ENCODE measurements around the gene GNAS. TPM values are rescaled to one million over a fixed set of nuclear protein-coding genes. Genes with fewer than 3 reads are reported as not detected.

Gene GNAS
- total RNA-seq, 1 experiment from 2014 or later: 1,015 TPM

GRCh38 chr20:58851221-58851968 is 1.1 kb upstream of the GNAS start:
- no peak for DNase-seq (ENCODE audit: low read depth in 1 of 2, low spot score in 2 of 2)
- H3K4me3 ChIP-seq: no peak overlapping the region
- H3K9me3 ChIP-seq (replicated peaks): peaks cover 16% of the 10 kb centered on the region; the same call in 1 of the 2 replicates
- H3K4me1 ChIP-seq (replicated peaks): peaks cover 5% of the 10 kb centered on the region
- no peak overlapping the region for H3K27ac ChIP-seq
- peaks cover 40% of the 10 kb centered on the region for H3K27me3 ChIP-seq (replicated peaks)
- H3K36me3 ChIP-seq: no peaks in the 10 kb centered on the region

DNA sequence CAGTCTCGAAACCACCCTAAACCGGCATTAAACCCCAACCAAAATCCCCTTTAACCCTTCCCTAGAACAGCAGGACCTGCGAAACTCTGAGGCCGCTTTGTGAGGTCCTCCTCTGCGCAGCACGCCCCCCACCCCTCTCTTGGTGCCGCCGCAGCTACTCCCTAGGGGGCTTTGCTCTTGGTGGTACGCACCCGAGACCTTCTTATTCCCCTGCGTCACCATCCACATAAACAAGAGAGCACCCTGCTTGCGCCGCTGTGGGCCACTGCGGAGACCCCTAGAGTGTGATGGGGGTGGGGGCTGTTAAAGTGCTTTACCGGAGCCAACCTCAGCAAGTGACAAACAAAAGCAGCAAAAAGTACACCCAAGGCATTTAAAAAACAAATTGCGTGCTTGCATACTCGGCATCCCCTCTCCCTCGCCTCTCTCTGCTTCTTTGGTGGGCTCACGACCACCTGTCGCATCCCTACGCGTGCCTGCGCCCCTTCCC is 502 bp upstream of the GNAS start:
- Histone ChIP-seq H3K36me3 (no peaks in the 10 kb centered on the region), H3K4me3 (no peak overlapping the region), H3K9me3 (replicated peaks) (peaks cover 16% of the 10 kb centered on the region; the same call in 1 of the 2 replicates), H3K27ac (no peak overlapping the region), H3K4me1 (replicated peaks) (peaks cover 5% of the 10 kb centered on the region), H3K27me3 (replicated peaks) (peaks cover 38% of the 10 kb centered on the region)
- DNase-seq (ENCODE audit: low read depth in 1 of 2, low spot score in 2 of 2): no peak

- H3K27me3 ChIP-seq (replicated peaks): peaks cover 35% of the 10 kb centered on the region
- H3K4me3 ChIP-seq: no peak overlapping the region
- peaks cover 5% of the 10 kb centered on the region for H3K4me1 ChIP-seq (replicated peaks)
- H3K27ac ChIP-seq: no peak overlapping the region
- no peaks in the 10 kb centered on the region for H3K36me3 ChIP-seq
- DNase-seq (ENCODE audit: low read depth in 1 of 2, low spot score in 2 of 2): no peak
- peaks cover 16% of the 10 kb centered on the region; the same call in 1 of the 2 replicates for H3K9me3 ChIP-seq (replicated peaks)
Observed at GRCh38 chr20:58853466-58853865, 950 bp downstream of the GNAS start.

- Histone ChIP-seq H3K4me3 (no peak overlapping the region), H3K9me3 (replicated peaks) (peaks cover 16% of the 10 kb centered on the region; the same call in 1 of the 2 replicates), H3K36me3 (no peaks in the 10 kb centered on the region), H3K4me1 (replicated peaks) (peaks cover 5% of the 10 kb centered on the region), H3K27me3 (replicated peaks) (peaks cover 35% of the 10 kb centered on the region), H3K27ac (no peak overlapping the region)
- DNase-seq (ENCODE audit: low read depth in 1 of 2, low spot score in 2 of 2): no peak
Observed at GRCh38 chr20:58853976-58854637, 1.6 kb downstream of the GNAS start.

DNA sequence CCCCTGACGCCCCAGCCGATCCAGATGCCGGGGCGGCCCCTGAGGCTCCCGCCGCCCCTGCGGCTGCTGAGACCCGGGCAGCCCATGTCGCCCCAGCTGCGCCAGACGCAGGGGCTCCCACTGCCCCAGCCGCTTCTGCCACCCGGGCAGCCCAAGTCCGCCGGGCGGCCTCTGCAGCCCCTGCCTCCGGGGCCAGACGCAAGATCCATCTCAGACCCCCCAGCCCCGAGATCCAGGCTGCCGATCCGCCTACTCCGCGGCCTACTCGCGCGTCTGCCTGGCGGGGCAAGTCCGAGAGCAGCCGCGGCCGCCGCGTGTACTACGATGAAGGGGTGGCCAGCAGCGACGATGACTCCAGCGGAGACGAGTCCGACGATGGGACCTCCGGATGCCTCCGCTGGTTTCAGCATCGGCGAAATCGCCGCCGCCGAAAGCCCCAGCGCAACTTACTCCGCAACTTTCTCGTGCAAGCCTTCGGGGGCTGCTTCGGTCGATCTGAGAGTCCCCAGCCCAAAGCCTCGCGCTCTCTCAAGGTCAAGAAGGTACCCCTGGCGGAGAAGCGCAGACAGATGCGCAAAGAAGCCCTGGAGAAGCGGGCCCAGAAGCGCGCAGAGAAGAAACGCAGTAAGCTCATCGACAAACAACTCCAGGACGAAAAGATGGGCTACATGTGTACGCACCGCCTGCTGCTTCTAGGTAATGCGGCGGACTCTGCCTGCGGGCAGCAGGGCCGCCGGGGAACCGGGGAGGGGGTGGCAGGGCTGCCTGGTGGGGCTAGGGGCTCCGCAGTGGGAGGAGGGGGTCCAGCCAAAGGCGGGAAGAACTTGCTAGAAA is 2.3 kb downstream of the GNAS start:
- Histone ChIP-seq H3K4me3 (no peak overlapping the region), H3K27ac (no peak overlapping the region), H3K27me3 (replicated peaks) (peaks cover 36% of the 10 kb centered on the region), H3K9me3 (replicated peaks) (peaks cover 16% of the 10 kb centered on the region; the same call in 1 of the 2 replicates), H3K36me3 (no peaks in the 10 kb centered on the region), H3K4me1 (replicated peaks) (peaks cover 5% of the 10 kb centered on the region)
- no peak for DNase-seq (ENCODE audit: low read depth in 1 of 2, low spot score in 2 of 2)

GRCh38 chr20:58855506-58856389 is 3.2 kb downstream of the GNAS start:
- Histone ChIP-seq H3K9me3 (replicated peaks) (peaks cover 16% of the 10 kb centered on the region; the same call in 1 of the 2 replicates), H3K4me1 (replicated peaks) (peaks cover 5% of the 10 kb centered on the region)
- DNase-seq (ENCODE audit: low read depth in 1 of 2, low spot score in 2 of 2): no peak

DNA sequence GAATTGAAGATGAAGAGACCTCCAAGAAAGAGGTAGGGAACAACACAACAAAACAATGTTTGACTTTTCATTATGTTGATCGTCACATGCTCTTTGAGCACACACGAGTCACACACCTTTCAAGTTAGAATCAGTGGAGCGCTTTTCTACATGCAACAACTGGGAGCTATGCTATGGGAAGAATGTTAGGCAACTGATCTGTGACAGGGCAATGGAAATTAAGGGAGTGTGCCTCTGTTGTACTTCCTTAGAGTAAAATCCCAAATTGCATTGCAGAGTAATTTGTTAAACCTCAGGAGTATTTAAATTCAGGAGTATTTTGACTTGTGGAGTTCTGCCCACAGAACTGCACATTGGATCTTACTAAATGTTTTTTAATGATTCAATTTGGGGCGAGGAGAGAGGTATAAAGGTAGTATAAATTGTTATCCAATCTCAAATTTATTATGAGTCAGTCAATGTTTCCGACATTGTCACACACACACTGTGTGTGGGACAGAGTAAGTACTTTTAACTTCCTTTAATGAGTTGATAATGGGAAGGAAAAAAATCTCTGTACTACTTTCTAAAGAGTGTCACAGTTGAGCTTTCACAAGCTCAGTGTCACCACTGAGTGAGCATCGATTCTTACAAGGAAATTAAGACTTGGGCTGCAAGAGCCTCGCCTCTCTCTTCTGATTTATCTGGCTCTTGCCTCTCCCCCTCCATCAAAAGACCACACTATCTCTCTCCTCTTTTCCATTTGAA is 10.7 kb downstream of the GNAS start:
- Histone ChIP-seq H3K36me3 (no peaks in the 10 kb centered on the region), H3K4me3 (no peak overlapping the region), H3K27ac (no peak overlapping the region), H3K27me3 (replicated peaks) (peaks cover 23% of the 10 kb centered on the region), H3K4me1 (replicated peaks) (no peaks in the 10 kb centered on the region), H3K9me3 (replicated peaks) (no peaks in the 10 kb centered on the region)
- DNase-seq (ENCODE audit: low read depth in 1 of 2, low spot score in 2 of 2): no peak

More at GRCh38 chr20:58855506-58856389, 3.2 kb downstream of the GNAS start:
- no peak overlapping the region for H3K4me3 ChIP-seq
- no peak overlapping the region for H3K27ac ChIP-seq
- H3K27me3 ChIP-seq (replicated peaks): peaks cover 42% of the 10 kb centered on the region
- no peaks in the 10 kb centered on the region for H3K36me3 ChIP-seq

GRCh38 chr20:58864346-58864745 is 11.8 kb downstream of the GNAS start:
- no peak for DNase-seq (ENCODE audit: low read depth in 1 of 2, low spot score in 2 of 2)
- peaks cover 23% of the 10 kb centered on the region for H3K27me3 ChIP-seq (replicated peaks)
- no peaks in the 10 kb centered on the region for H3K4me1 ChIP-seq (replicated peaks)
- H3K27ac ChIP-seq: no peak overlapping the region
- H3K9me3 ChIP-seq (replicated peaks): no peaks in the 10 kb centered on the region
- no peaks in the 10 kb centered on the region for H3K36me3 ChIP-seq
- H3K4me3 ChIP-seq: no peak overlapping the region

GRCh38 chr20:58865843-58866242 is 13.3 kb downstream of the GNAS start:
- Histone ChIP-seq H3K27ac (no peak overlapping the region), H3K36me3 (no peaks in the 10 kb centered on the region), H3K9me3 (replicated peaks) (no peaks in the 10 kb centered on the region), H3K4me3 (no peak overlapping the region), H3K27me3 (replicated peaks) (peaks cover 15% of the 10 kb centered on the region), H3K4me1 (replicated peaks) (peaks cover 5% of the 10 kb centered on the region)
- no peak for DNase-seq (ENCODE audit: low read depth in 1 of 2, low spot score in 2 of 2)

DNA sequence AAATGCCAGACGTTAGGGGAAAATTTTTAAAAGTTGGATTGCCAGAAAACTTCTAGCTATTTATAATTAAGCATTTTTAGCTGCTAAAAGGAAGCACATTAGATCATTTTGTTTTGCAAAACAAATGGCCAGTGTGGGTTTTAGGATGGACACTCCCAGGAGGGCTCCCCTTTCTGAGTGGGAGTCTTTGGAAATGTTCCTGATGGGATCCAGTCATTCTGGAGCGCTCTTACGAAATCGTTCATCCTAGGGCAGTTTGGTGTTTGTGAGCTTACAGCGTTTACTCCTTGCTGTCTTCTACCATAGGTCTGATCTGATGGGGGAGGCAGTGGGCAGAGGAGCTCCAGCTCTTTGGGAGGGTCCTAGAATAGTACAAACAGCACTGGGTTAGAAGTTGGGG is 14.7 kb downstream of the GNAS start:
- no peak for DNase-seq (ENCODE audit: low read depth in 1 of 2, low spot score in 2 of 2)
- Histone ChIP-seq H3K36me3 (no peaks in the 10 kb centered on the region), H3K9me3 (replicated peaks) (no peaks in the 10 kb centered on the region), H3K27ac (no peak overlapping the region), H3K27me3 (replicated peaks) (peaks cover 12% of the 10 kb centered on the region; the same call in 1 of the 2 replicates), H3K4me1 (replicated peaks) (peaks cover 6% of the 10 kb centered on the region), H3K4me3 (no peak overlapping the region)

- no peak overlapping the region for H3K4me3 ChIP-seq
- peaks cover 6% of the 10 kb centered on the region for H3K4me1 ChIP-seq (replicated peaks)
- DNase-seq (ENCODE audit: low read depth in 1 of 2, low spot score in 2 of 2): no peak
- no peak overlapping the region for H3K27ac ChIP-seq
- 0 out of 2 replicates have a peak, but pooled peaks cover 4% of the 10 kb centered on the region for H3K27me3 ChIP-seq (replicated peaks)
- no peaks in the 10 kb centered on the region for H3K36me3 ChIP-seq
- no peaks in the 10 kb centered on the region for H3K9me3 ChIP-seq (replicated peaks)
Observed at GRCh38 chr20:58868795-58869194, 16.3 kb downstream of the GNAS start.

GRCh38 chr20:58869662-58870227 is 17.2 kb downstream of the GNAS start:
- DNase-seq (ENCODE audit: low read depth in 1 of 2, low spot score in 2 of 2): no peak
- Histone ChIP-seq H3K4me3 (no peak overlapping the region), H3K4me1 (replicated peaks) (peaks cover 6% of the 10 kb centered on the region), H3K27ac (no peak overlapping the region), H3K36me3 (no peaks in the 10 kb centered on the region), H3K27me3 (replicated peaks) (no peaks in the 10 kb centered on the region), H3K9me3 (replicated peaks) (no peaks in the 10 kb centered on the region)
